ENCODE measurements around the gene FCMR.
A peak's percentile ranks its signal among the peaks of the same experiment; 100 is the strongest.

FCMR gene

GRCh38 chr1:206864939-206865671, 56.6 kb downstream of the FCMR start, which contains the start of gene IL20:
IL20 (plus strand) TSS chr1:206865623; CDS start chr1:206865853, 230 bp downstream.
- DNase-seq (ENCODE audit: low read depth, low spot score) = peak; percentile 57
- TF ChIP-seq, protein P1, sequence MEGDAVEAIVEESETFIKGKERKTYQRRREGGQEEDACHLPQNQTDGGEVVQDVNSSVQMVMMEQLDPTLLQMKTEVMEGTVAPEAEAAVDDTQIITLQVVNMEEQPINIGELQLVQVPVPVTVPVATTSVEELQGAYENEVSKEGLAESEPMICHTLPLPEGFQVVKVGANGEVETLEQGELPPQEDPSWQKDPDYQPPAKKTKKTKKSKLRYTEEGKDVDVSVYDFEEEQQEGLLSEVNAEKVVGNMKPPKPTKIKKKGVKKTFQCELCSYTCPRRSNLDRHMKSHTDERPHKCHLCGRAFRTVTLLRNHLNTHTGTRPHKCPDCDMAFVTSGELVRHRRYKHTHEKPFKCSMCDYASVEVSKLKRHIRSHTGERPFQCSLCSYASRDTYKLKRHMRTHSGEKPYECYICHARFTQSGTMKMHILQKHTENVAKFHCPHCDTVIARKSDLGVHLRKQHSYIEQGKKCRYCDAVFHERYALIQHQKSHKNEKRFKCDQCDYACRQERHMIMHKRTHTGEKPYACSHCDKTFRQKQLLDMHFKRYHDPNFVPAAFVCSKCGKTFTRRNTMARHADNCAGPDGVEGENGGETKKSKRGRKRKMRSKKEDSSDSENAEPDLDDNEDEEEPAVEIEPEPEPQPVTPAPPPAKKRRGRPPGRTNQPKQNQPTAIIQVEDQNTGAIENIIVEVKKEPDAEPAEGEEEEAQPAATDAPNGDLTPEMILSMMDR (IDR thresholded peaks at IDR 0.05; ENCODE audit: low read depth, low read length) = peak; percentile 92
- no peak within 1 kb of the TSS for H3K4me3 ChIP-seq (ENCODE audit: low read depth, low read length)
- in situ Hi-C loops (cut with HindIII; ENCODE audit: low sequenced_read_pairs) = no loop called here

GRCh38 chr1:206863266-206863665, 58.5 kb downstream of the FCMR start:
- in situ Hi-C loops (cut with HindIII; ENCODE audit: low sequenced_read_pairs) = no loop called here
- no peak for DNase-seq (ENCODE audit: low read depth, low spot score)
- no peak overlapping the region for H3K4me3 ChIP-seq (ENCODE audit: low read depth, low read length)
- TF ChIP-seq, protein P1 (IDR thresholded peaks at IDR 0.05; ENCODE audit: low read depth, low read length) = no peak

DNA sequence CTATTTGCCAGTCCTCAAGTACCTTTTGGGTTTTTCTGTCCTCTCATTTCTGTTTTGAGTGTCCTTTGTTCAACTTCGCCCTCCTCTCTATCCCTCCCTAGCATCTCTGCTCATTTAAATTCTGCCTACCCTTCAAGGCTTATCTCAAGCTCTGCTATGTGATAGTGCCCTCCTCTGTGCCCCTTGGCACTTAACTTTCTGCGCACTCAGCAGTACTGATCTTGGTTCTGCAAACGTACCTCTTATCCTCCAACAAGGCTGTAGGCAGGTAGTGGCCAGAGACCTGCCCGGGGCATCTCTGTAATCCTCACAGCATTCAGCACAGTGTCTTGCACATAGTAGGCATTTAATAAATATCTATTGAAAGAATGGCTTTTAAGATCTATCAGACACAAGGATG, 61.6 kb downstream of the FCMR start:
- TF ChIP-seq, protein P1 (IDR thresholded peaks at IDR 0.05; ENCODE audit: low read depth, low read length) = no peak
- H3K4me3 ChIP-seq (ENCODE audit: low read depth, low read length) = no peak overlapping the region
- in situ Hi-C loops (cut with HindIII; ENCODE audit: low sequenced_read_pairs) = no loop called here
- DNase-seq (ENCODE audit: low read depth, low spot score) = no peak

GRCh38 chr1:206859082-206859521, 62.6 kb downstream of the FCMR start:
- DNase-seq (ENCODE audit: low read depth, low spot score) = no peak
- no peak overlapping the region for H3K4me3 ChIP-seq (ENCODE audit: low read depth, low read length)
- in situ Hi-C loops (cut with HindIII; ENCODE audit: low sequenced_read_pairs) = no loop called here
- TF ChIP-seq, protein P1 (IDR thresholded peaks at IDR 0.05; ENCODE audit: low read depth, low read length) = no peak

- DNase-seq (ENCODE audit: low read depth, low spot score) = no peak
- TF ChIP-seq, protein P1 (IDR thresholded peaks at IDR 0.05; ENCODE audit: low read depth, low read length) = peak; percentile 33
- H3K4me3 ChIP-seq (ENCODE audit: low read depth, low read length) = no peak overlapping the region
- in situ Hi-C loops (cut with HindIII; ENCODE audit: low sequenced_read_pairs) = no loop called here
Measured at GRCh38 chr1:206856674-206857464, 64.9 kb downstream of the FCMR start.

- no peak overlapping the region for H3K4me3 ChIP-seq (ENCODE audit: low read depth, low read length)
- TF ChIP-seq, protein P1 (IDR thresholded peaks at IDR 0.05; ENCODE audit: low read depth, low read length) = no peak
- DNase-seq (ENCODE audit: low read depth, low spot score) = no peak
- in situ Hi-C loops (cut with HindIII; ENCODE audit: low sequenced_read_pairs) = no loop called here
Measured at GRCh38 chr1:206855859-206856258, 65.9 kb downstream of the FCMR start.

Measured in astrocyte of the spinal cord (primary cell).